ENCODE results near the gene OR52N1.

Gene OR52N1
- total RNA-seq, result 0 reads per million in 3 donors

GRCh38 chr11:5791165-5791564 is at the start of gene OR52N1:
OR52N1 (minus strand) TSS chr11:5791265; CDS start chr11:5788816, 2,449 bp downstream.
- H3K9me3 ChIP-seq (ENCODE audit: control insufficient read depth, low read length), result no peaks in the 10 kb centered on the region
- DNase-seq, result no peak
- no peak within 1 kb of the TSS for H3K4me3 ChIP-seq (ENCODE audit: insufficient read depth, low read depth, low read length, poor library complexity, severe bottlenecking)
- no peak within 1 kb of the TSS for H3K27ac ChIP-seq (ENCODE audit: insufficient read depth, low read length, poor library complexity, severe bottlenecking)
- H3K36me3 ChIP-seq (ENCODE audit: control insufficient read depth, insufficient read depth, low read length), result no peaks in the 10 kb centered on the region
- no peaks in the 10 kb centered on the region for H3K4me1 ChIP-seq (ENCODE audit: control insufficient read depth, insufficient read depth, low read length, poor library complexity, severe bottlenecking)
- no peaks in the 10 kb centered on the region for H3K27me3 ChIP-seq (replicated peaks; ENCODE audit: control insufficient read depth, insufficient read depth, low read length, poor library complexity, severe bottlenecking)

DNA sequence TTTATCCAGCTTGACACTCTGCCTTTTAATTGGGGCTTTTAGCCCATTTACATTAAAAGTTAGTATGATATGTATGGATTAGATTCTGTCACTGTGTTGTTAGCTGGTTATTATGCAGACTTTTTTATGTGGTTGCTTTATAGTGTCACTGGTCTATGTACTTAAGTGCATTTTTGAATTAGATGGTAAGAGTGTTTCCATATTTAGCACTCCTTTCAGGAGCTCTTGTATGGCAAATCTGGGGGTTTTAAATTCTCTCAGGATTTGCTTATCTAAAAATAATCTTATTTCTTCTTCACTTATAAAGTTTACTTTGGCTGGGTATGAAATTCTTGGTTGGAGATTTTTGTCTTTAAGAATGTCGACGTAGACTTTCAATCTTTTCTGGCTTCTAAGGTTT is 46.6 kb upstream of the OR52N1 start:
- Histone ChIP-seq H3K4me3 (ENCODE audit: insufficient read depth, low read depth, low read length, poor library complexity, severe bottlenecking) (no peak overlapping the region), H3K4me1 (ENCODE audit: control insufficient read depth, insufficient read depth, low read length, poor library complexity, severe bottlenecking) (no peaks in the 10 kb centered on the region), H3K27me3 (replicated peaks; ENCODE audit: control insufficient read depth, insufficient read depth, low read length, poor library complexity, severe bottlenecking) (no peaks in the 10 kb centered on the region), H3K9me3 (ENCODE audit: control insufficient read depth, low read length) (no peaks in the 10 kb centered on the region), H3K27ac (ENCODE audit: insufficient read depth, low read length, poor library complexity, severe bottlenecking) (no peak overlapping the region), H3K36me3 (ENCODE audit: control insufficient read depth, insufficient read depth, low read length) (no peaks in the 10 kb centered on the region)
- DNase-seq, result no peak

DNA sequence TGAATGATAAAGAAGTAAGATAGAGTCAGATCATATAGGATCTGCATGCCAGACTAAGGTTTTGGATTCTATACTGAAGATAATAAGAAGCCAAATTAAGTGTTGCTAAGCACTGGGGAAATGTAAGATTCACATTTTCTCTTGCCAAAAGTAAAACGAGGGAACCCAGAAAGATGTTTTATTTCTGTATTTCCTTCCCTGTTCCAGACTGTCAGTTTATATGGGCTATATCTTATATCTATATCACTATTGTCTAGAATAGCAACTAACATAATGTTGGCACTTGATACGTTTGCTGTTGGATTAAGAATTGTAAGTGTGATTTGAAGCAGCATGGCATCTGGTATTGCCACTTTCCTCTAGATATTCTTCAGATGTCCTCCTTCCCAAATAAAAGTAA is 42.4 kb upstream of the OR52N1 start:
- no peaks in the 10 kb centered on the region for H3K9me3 ChIP-seq (ENCODE audit: control insufficient read depth, low read length)
- no peak overlapping the region for H3K4me3 ChIP-seq (ENCODE audit: insufficient read depth, low read depth, low read length, poor library complexity, severe bottlenecking)
- H3K27me3 ChIP-seq (replicated peaks; ENCODE audit: control insufficient read depth, insufficient read depth, low read length, poor library complexity, severe bottlenecking), result no peaks in the 10 kb centered on the region
- H3K36me3 ChIP-seq (ENCODE audit: control insufficient read depth, insufficient read depth, low read length), result no peaks in the 10 kb centered on the region
- no peaks in the 10 kb centered on the region for H3K4me1 ChIP-seq (ENCODE audit: control insufficient read depth, insufficient read depth, low read length, poor library complexity, severe bottlenecking)
- no peak for DNase-seq
- no peak overlapping the region for H3K27ac ChIP-seq (ENCODE audit: insufficient read depth, low read length, poor library complexity, severe bottlenecking)

GRCh38 chr11:5831196-5831829 is 40.2 kb upstream of the OR52N1 start:
- no peaks in the 10 kb centered on the region for H3K4me1 ChIP-seq (ENCODE audit: control insufficient read depth, insufficient read depth, low read length, poor library complexity, severe bottlenecking)
- H3K4me3 ChIP-seq (ENCODE audit: insufficient read depth, low read depth, low read length, poor library complexity, severe bottlenecking), result no peak overlapping the region
- H3K27me3 ChIP-seq (replicated peaks; ENCODE audit: control insufficient read depth, insufficient read depth, low read length, poor library complexity, severe bottlenecking), result no peaks in the 10 kb centered on the region
- H3K36me3 ChIP-seq (ENCODE audit: control insufficient read depth, insufficient read depth, low read length), result no peaks in the 10 kb centered on the region
- no peak for DNase-seq
- H3K9me3 ChIP-seq (ENCODE audit: control insufficient read depth, low read length), result no peaks in the 10 kb centered on the region
- no peak overlapping the region for H3K27ac ChIP-seq (ENCODE audit: insufficient read depth, low read length, poor library complexity, severe bottlenecking)

DNA sequence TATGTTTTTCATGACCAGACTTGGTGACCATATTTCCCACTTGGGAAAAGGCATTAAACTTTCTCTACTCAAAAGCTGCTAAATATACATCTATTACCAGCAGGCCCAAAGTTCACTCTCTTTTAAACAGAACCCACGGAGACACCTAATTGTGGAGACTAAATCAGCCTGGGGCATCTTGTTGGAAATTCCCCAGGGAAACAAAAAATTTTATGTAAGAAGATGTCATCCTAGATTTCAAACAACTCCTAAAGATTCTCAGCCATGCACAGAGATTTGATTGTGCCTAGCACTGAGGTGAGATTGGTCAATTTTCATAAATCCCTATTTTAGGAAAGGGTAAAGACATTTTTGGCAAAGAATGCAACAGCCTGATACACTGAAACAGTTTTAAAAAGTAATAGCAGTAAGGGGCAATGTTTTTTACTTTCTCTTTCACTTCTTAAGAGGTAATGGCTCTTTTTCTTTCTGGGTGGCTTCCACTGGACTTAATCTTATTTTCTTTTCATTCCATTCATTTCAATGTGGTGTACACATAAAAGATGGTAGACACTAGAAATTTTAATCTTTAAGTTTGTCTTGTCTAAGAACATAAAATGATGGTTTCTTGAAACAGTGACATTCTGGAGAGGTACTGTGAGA is 27.3 kb upstream of the OR52N1 start:
- no peak for DNase-seq
- H3K9me3 ChIP-seq (ENCODE audit: control insufficient read depth, low read length), result no peaks in the 10 kb centered on the region
- no peaks in the 10 kb centered on the region for H3K27me3 ChIP-seq (replicated peaks; ENCODE audit: control insufficient read depth, insufficient read depth, low read length, poor library complexity, severe bottlenecking)
- H3K36me3 ChIP-seq (ENCODE audit: control insufficient read depth, insufficient read depth, low read length), result no peaks in the 10 kb centered on the region
- H3K27ac ChIP-seq (ENCODE audit: insufficient read depth, low read length, poor library complexity, severe bottlenecking), result no peak overlapping the region
- H3K4me1 ChIP-seq (ENCODE audit: control insufficient read depth, insufficient read depth, low read length, poor library complexity, severe bottlenecking), result no peaks in the 10 kb centered on the region
- peak overlapping the region; percentile 24 for H3K4me3 ChIP-seq (ENCODE audit: insufficient read depth, low read depth, low read length, poor library complexity, severe bottlenecking)

GRCh38 chr11:5815534-5815933 is 24.5 kb upstream of the OR52N1 start:
- Histone ChIP-seq H3K9me3 (ENCODE audit: control insufficient read depth, low read length) (no peaks in the 10 kb centered on the region), H3K4me1 (ENCODE audit: control insufficient read depth, insufficient read depth, low read length, poor library complexity, severe bottlenecking) (no peaks in the 10 kb centered on the region), H3K4me3 (ENCODE audit: insufficient read depth, low read depth, low read length, poor library complexity, severe bottlenecking) (no peak overlapping the region), H3K27ac (ENCODE audit: insufficient read depth, low read length, poor library complexity, severe bottlenecking) (no peak overlapping the region), H3K36me3 (ENCODE audit: control insufficient read depth, insufficient read depth, low read length) (no peaks in the 10 kb centered on the region), H3K27me3 (replicated peaks; ENCODE audit: control insufficient read depth, insufficient read depth, low read length, poor library complexity, severe bottlenecking) (no peaks in the 10 kb centered on the region)
- no peak for DNase-seq

- Histone ChIP-seq H3K4me3 (ENCODE audit: insufficient read depth, low read depth, low read length, poor library complexity, severe bottlenecking) (no peak overlapping the region), H3K4me1 (ENCODE audit: control insufficient read depth, insufficient read depth, low read length, poor library complexity, severe bottlenecking) (no peaks in the 10 kb centered on the region), H3K27me3 (replicated peaks; ENCODE audit: control insufficient read depth, insufficient read depth, low read length, poor library complexity, severe bottlenecking) (no peaks in the 10 kb centered on the region), H3K9me3 (ENCODE audit: control insufficient read depth, low read length) (no peaks in the 10 kb centered on the region), H3K27ac (ENCODE audit: insufficient read depth, low read length, poor library complexity, severe bottlenecking) (no peak overlapping the region), H3K36me3 (ENCODE audit: control insufficient read depth, insufficient read depth, low read length) (no peaks in the 10 kb centered on the region)
- DNase-seq, result no peak
These were observed 19.1 kb upstream of the OR52N1 start for GRCh38 chr11:5809905-5810795.

DNA sequence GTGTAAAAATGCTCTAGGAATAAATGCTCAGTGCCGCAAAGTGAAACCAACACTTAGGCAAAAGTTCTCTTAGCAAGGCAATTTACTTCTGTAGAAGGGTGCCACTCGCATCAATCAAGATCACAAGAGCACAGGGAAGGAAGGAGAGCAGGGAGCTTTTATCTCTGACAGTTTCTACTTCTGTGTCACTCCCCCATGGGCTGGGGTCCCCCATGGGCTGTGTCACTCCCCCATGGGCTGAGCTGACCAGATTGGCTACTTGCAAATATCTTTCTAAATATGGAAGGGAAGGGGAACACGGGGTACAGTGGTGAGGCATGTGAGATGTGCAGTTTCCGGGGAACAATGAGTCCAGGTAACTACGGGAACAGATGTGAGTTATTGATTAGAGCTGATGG is 18.1 kb upstream of the OR52N1 start:
- H3K27me3 ChIP-seq (replicated peaks; ENCODE audit: control insufficient read depth, insufficient read depth, low read length, poor library complexity, severe bottlenecking), result no peaks in the 10 kb centered on the region
- no peaks in the 10 kb centered on the region for H3K9me3 ChIP-seq (ENCODE audit: control insufficient read depth, low read length)
- no peak for DNase-seq
- H3K27ac ChIP-seq (ENCODE audit: insufficient read depth, low read length, poor library complexity, severe bottlenecking), result no peak overlapping the region
- no peaks in the 10 kb centered on the region for H3K4me1 ChIP-seq (ENCODE audit: control insufficient read depth, insufficient read depth, low read length, poor library complexity, severe bottlenecking)
- H3K36me3 ChIP-seq (ENCODE audit: control insufficient read depth, insufficient read depth, low read length), result no peaks in the 10 kb centered on the region
- peak overlapping the region; percentile 48 for H3K4me3 ChIP-seq (ENCODE audit: insufficient read depth, low read depth, low read length, poor library complexity, severe bottlenecking)

GRCh38 chr11:5808500-5809121 is 17.5 kb upstream of the OR52N1 start, which contains the start of gene OR52N2:
OR52N2 (plus strand) TSS chr11:5808924; CDS start chr11:5820336, 11,412 bp downstream.
- Histone ChIP-seq H3K4me1 (ENCODE audit: control insufficient read depth, insufficient read depth, low read length, poor library complexity, severe bottlenecking) (no peaks in the 10 kb centered on the region), H3K4me3 (ENCODE audit: insufficient read depth, low read depth, low read length, poor library complexity, severe bottlenecking) (peak within 1 kb of the TSS; percentile 48), H3K36me3 (ENCODE audit: control insufficient read depth, insufficient read depth, low read length) (no peaks in the 10 kb centered on the region), H3K27me3 (replicated peaks; ENCODE audit: control insufficient read depth, insufficient read depth, low read length, poor library complexity, severe bottlenecking) (no peaks in the 10 kb centered on the region), H3K27ac (ENCODE audit: insufficient read depth, low read length, poor library complexity, severe bottlenecking) (no peak within 1 kb of the TSS), H3K9me3 (ENCODE audit: control insufficient read depth, low read length) (no peaks in the 10 kb centered on the region)
- peak; percentile 38 to 71 (median 42) for DNase-seq

Measured in effector memory CD4-positive, alpha-beta T cell (primary cell).